Activated naive CD4-positive, alpha-beta T cell treated with anti-CD3 and anti-CD28 coated beads, Interleukin-2, amount 50 U/mL, for 24 hours (primary cell): ENCODE measurements around the gene PDK3.

Source experiments
- H3K27ac Mint-ChIP-seq: one replicate; pipeline ENCODE4 v1.8.0; 2021; ENCODE audit warnings: mild to moderate bottlenecking, mixed read lengths
- H3K27me3 Mint-ChIP-seq: one replicate; pipeline ENCODE4 v1.8.0; 2021; ENCODE audit warnings: mixed read lengths
- H3K36me3 Mint-ChIP-seq: one replicate; pipeline ENCODE4 v1.8.0; 2021; ENCODE audit warnings: mixed read lengths
- H3K4me1 Mint-ChIP-seq: one replicate; pipeline ENCODE4 v1.8.0; 2021; ENCODE audit warnings: mixed read lengths
- H3K4me3 Mint-ChIP-seq: one replicate; pipeline ENCODE4 v1.8.0; 2021; ENCODE audit warnings: mild to moderate bottlenecking, mixed read lengths
- H3K9me3 Mint-ChIP-seq: one replicate; pipeline ENCODE4 v1.8.0; 2021; ENCODE audit warnings: mixed read lengths

PDK3 gene

DNA sequence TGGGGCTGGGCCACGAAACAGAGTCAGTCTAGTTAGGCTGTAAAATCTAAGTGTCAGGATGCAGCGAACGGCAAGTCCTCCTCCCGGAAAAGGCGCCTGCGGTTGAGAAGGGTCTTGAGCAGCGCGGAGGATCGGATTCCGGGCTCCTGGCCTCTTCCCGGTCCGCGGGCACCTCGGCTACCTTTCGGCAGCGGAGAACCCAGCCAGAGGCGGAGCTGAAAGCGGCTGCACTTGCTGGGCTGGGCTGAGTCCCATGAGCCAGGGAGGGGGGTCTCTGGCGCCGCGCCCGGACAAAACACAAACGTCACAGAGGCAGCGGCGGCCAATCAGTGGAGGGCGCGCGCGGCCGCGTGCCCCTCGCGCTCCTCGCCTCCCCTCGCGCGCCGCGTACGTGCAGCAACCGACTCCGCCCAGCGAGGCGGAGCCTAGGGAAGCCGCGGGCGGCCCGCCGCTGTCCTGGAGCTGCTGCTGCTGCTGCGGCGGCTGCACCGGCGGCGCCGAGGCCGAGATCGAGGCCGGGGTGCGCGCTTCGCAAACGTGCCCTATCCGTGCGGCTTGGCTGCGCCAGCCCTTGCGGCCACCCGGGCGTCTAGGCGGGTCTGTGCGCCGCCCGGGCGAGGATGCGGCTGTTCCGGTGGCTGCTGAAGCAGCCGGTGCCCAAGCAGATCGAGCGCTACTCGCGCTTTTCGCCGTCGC is at the start of gene PDK3:
PDK3 (plus strand) TSS at position 451 of the 696 bp plus-strand sequence; CDS start at position 621, 170 bp downstream.
- H3K4me1 Mint-ChIP-seq = peaks cover 40% of the 10 kb centered on the region

DNA sequence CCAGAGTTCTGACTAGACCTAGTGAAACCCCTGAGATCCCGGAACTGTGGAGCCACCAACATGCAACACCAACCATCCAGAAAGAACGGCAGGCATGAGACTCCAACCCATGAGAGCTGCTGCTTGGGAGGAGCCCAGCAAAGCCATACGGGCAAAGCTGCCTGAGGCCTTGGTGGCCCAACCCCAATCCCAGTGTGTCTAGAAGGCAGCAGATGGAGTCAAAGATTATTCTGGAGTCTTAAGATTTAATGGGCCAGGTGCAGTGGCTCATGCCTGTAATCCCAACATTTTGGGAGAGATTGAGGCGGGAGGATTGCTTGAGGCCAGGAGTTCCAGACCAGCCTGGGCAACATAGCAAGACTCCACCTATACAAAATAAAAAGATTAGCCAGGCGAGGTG is 49.2 kb upstream of the PDK3 start:
- no peaks in the 10 kb centered on the region for H3K36me3 Mint-ChIP-seq
- no peaks in the 10 kb centered on the region for H3K27me3 Mint-ChIP-seq
- H3K4me3 Mint-ChIP-seq = no peak overlapping the region
- no peak overlapping the region for H3K27ac Mint-ChIP-seq
- no peaks in the 10 kb centered on the region for H3K9me3 Mint-ChIP-seq
- H3K4me1 Mint-ChIP-seq = no peaks in the 10 kb centered on the region

More for the DNA sequence above, at the start of gene PDK3:
- Mint-ChIP-seq H3K27me3 (no peaks in the 10 kb centered on the region), H3K4me3 (peak within 1 kb of the TSS; percentile 84), H3K27ac (peak within 1 kb of the TSS; percentile 95), H3K9me3 (no peaks in the 10 kb centered on the region), H3K36me3 (no peaks in the 10 kb centered on the region)

DNA sequence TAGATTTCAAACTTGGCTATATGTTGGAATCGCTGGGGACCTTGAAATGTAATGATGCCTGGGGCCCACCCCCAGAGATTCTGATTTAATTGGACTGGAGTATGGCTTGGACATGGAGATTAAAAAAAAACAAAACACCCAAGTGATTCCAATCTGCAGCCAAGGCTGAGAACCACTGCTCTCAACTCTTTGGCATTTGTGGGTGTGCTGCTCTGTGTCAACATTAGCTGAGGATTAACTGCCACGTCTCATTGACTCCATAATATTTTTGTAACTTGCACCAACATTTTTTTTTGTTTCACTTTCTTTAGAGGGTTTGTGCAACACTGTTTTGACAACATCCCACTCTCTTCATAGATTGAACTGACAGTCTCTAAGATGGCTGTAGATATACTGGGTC is 41.1 kb upstream of the PDK3 start:
- H3K36me3 Mint-ChIP-seq = no peaks in the 10 kb centered on the region
- peaks cover 7% of the 10 kb centered on the region for H3K4me1 Mint-ChIP-seq
- H3K4me3 Mint-ChIP-seq = no peak overlapping the region
- H3K27ac Mint-ChIP-seq = no peak overlapping the region
- no peaks in the 10 kb centered on the region for H3K27me3 Mint-ChIP-seq
- H3K9me3 Mint-ChIP-seq = no peaks in the 10 kb centered on the region

DNA sequence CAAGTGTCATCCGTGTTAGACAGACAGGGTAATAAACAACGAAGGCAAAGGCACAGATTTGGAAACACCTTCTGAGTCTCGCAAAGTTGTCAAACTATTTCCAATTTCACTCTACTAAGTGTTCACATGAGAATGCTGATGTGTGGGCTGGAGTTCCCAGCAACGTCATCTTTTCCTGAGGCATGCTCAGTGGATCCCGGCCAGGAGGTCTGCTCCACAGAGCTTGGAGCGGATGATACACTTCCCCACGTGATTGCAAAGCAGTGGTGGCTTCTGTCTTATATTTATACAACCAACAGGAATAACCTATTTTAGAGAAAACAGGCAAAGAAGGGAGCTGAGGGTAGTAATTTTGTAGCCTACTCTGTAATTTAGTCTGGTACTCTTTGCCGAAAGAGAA is 40.1 kb upstream of the PDK3 start:
- H3K4me3 Mint-ChIP-seq = no peak overlapping the region
- H3K27me3 Mint-ChIP-seq = no peaks in the 10 kb centered on the region
- no peak overlapping the region for H3K27ac Mint-ChIP-seq
- no peaks in the 10 kb centered on the region for H3K36me3 Mint-ChIP-seq
- H3K4me1 Mint-ChIP-seq = peaks cover 7% of the 10 kb centered on the region
- no peaks in the 10 kb centered on the region for H3K9me3 Mint-ChIP-seq

DNA sequence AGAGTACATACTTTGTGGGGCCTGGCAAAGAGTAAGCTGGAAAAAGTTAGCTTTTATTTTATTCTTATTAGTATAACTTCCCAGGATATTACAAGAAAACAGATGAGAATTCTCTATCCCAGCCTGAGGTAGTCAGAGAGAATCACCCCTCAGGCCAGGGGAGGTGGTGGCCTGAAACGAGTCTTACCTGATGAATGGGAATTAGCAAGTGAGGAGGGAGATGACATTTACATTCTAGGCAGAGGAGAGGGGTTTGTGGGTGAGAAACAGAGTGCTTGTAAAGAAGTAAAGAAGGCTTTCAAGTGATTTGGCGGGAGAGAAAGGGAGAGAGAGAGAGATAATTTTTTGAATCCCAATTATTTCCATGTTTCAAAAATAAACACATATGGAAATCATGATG is 39.3 kb upstream of the PDK3 start:
- Mint-ChIP-seq H3K27me3 (no peaks in the 10 kb centered on the region), H3K9me3 (no peaks in the 10 kb centered on the region), H3K4me3 (no peak overlapping the region), H3K27ac (no peak overlapping the region), H3K36me3 (no peaks in the 10 kb centered on the region), H3K4me1 (peaks cover 7% of the 10 kb centered on the region)

DNA sequence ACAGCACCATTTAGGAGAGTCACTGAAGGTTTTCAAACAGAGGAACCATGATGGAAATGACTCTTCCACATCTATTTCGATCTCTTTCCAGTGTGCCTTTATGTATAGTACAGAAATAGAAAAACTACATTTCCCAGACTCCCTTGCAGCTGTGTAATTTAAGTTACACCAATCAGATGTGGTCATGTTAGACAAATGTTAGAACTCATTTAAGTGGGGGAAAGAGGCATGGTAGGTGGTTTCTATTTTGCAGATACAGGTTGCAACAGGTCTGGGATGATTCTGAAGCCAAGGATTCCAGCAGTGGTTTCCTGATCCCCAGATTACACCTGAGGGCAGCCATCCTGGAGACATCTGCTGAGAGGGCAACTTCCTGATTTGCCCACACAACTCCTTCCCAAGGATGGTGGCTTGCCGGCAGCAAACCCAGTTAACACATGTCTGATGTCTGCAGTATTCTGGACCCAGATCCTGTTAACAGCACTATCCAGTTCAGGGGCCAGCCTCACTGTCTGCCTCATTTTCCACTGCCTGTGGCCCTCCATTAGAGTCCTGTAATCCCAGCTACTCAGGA is 38.7 kb upstream of the PDK3 start:
- Mint-ChIP-seq H3K36me3 (no peaks in the 10 kb centered on the region), H3K9me3 (no peaks in the 10 kb centered on the region), H3K27me3 (no peaks in the 10 kb centered on the region), H3K27ac (no peak overlapping the region), H3K4me1 (peaks cover 7% of the 10 kb centered on the region), H3K4me3 (no peak overlapping the region)

DNA sequence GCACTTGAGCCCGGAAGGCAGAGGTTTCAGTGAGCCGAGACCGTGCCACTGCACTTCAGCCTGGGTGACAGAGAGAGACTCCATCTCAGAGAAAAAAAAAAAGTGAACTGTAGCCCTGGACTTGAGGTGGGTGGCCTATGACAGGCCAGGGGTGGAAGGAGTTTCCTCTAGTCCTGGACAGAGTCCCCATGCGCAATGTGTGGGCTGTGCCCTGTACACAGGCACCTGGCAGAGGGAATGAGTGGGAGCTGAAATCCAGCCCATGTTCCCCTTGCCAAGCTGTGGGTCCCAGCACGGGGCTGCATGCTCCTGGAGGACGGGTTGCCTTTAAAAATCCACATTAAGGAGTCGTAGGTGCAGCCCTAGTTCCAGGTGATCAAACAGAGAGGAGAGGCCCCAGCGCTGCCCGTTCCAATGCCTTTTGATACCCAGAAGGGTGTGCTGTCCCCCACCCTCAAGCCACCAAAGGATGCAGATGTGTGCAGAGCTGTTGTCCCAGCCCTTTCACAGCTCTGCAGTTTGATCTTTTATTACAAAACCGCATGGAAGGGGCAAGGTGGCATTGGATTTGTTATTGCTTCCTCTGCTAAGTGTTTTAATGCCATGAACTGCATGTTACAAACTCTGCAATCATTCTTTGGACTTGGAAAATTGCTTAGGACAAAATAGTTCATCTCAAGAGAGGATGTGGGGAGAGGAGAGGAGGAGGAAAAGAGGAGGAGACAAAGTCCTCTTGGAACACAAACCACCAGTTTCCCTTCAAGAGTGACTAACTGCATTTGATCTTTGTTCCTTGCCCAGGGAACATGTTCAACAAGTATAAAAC is 38.0 kb upstream of the PDK3 start:
- peaks cover 7% of the 10 kb centered on the region for H3K4me1 Mint-ChIP-seq
- no peak overlapping the region for H3K4me3 Mint-ChIP-seq
- H3K27me3 Mint-ChIP-seq = no peaks in the 10 kb centered on the region
- H3K9me3 Mint-ChIP-seq = no peaks in the 10 kb centered on the region
- H3K36me3 Mint-ChIP-seq = no peaks in the 10 kb centered on the region
- H3K27ac Mint-ChIP-seq = no peak overlapping the region

DNA sequence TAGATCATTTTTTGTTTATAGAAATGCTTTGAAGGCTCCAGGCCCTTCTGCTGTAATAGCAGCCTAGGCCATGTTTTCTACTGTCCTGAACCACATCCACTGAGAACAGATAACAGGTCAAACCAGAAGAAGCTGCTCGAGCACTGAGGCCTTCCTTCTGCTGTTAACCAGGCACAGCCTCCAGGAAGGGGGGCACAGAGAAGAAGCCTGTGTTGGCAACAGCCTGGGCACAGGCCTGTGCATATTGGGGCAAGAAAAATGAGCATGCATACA is 37.4 kb upstream of the PDK3 start:
- no peaks in the 10 kb centered on the region for H3K9me3 Mint-ChIP-seq
- no peaks in the 10 kb centered on the region for H3K36me3 Mint-ChIP-seq
- H3K4me1 Mint-ChIP-seq = peaks cover 7% of the 10 kb centered on the region
- no peaks in the 10 kb centered on the region for H3K27me3 Mint-ChIP-seq
- no peak overlapping the region for H3K27ac Mint-ChIP-seq
- H3K4me3 Mint-ChIP-seq = no peak overlapping the region

DNA sequence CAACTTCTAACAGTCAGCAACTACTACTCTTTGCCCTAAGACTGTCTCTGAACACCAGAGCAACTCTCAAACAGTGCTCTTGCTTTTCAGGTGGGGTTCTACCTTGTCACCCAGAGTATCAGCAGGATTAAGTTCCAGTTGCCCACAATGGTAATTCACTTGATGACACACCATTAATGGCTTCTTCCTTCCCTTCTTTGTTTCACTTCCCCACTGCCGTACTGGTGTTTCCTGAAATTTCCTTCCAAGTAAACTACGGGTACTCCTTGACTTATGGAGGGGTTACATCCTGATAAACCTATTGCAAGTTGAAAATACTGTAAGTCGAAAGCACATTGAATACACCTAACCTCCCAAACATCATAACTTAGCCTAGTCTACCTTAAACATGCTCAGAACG is 36.6 kb upstream of the PDK3 start:
- Mint-ChIP-seq H3K4me3 (no peak overlapping the region), H3K4me1 (peaks cover 8% of the 10 kb centered on the region), H3K36me3 (no peaks in the 10 kb centered on the region), H3K9me3 (no peaks in the 10 kb centered on the region), H3K27me3 (no peaks in the 10 kb centered on the region), H3K27ac (no peak overlapping the region)

DNA sequence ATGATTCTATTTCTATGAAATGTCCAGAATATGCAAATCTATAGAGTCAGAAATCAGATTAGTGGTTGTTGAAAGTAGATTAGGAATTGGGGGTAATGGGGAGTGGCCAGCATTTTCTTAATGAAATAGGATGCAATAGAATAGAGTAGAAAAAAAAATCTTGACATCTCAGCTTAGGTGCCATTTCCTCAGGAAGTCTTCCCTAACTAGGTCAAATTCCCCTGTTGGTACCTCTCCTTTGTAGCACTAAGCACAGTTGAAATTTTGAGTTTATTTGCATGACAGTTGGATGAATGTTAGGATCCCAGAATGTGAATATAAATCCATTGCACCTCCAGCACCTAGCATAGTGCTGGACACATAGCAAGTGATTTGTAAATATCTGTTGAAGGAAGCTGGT is 30.0 kb upstream of the PDK3 start:
- Mint-ChIP-seq H3K27me3 (no peaks in the 10 kb centered on the region), H3K4me1 (peaks cover 14% of the 10 kb centered on the region), H3K36me3 (no peaks in the 10 kb centered on the region), H3K4me3 (no peak overlapping the region), H3K27ac (peak overlapping the region; percentile 35), H3K9me3 (no peaks in the 10 kb centered on the region)

DNA sequence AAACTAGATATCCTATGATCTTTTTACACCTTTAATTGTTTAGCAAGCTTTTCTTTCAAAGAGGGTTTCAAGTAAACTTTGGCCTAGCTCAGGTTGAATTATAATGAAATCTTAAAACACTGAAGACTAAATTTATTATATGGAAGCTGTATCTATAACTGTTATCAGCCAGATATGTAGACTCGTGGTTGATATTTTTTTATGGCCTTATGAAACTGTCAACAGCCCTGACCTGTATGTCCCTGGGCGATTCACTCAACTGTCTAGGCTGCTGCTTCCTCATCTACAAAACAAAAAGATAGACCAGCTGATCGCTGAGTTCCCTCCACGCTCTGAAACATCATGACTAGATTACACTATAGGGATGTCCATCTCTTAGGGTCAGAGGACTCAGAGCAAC is 21.2 kb upstream of the PDK3 start:
- Mint-ChIP-seq H3K4me3 (no peak overlapping the region), H3K27me3 (no peaks in the 10 kb centered on the region), H3K36me3 (no peaks in the 10 kb centered on the region), H3K4me1 (no peaks in the 10 kb centered on the region), H3K27ac (no peak overlapping the region), H3K9me3 (no peaks in the 10 kb centered on the region)

DNA sequence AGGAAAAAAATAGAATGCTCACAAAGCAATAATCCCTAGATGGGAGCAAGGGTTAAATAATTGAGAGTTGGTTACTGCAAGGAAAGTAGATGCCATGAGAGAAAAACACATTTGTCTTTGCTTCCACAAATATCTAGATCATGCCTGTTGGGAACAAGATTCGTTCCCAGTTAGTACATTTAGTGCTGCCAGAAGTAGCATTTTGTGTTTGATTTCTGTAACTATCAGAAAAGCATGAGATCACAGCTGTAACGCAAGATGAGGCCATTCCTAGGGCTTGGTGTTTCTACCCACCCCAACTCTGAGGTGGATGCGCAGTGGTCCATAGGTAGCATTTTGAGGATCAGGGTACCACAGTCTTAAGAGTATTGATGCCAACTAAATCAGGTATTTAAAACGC is 20.4 kb upstream of the PDK3 start:
- Mint-ChIP-seq H3K9me3 (no peaks in the 10 kb centered on the region), H3K27ac (no peak overlapping the region), H3K36me3 (no peaks in the 10 kb centered on the region), H3K4me3 (no peak overlapping the region), H3K27me3 (no peaks in the 10 kb centered on the region), H3K4me1 (no peaks in the 10 kb centered on the region)

DNA sequence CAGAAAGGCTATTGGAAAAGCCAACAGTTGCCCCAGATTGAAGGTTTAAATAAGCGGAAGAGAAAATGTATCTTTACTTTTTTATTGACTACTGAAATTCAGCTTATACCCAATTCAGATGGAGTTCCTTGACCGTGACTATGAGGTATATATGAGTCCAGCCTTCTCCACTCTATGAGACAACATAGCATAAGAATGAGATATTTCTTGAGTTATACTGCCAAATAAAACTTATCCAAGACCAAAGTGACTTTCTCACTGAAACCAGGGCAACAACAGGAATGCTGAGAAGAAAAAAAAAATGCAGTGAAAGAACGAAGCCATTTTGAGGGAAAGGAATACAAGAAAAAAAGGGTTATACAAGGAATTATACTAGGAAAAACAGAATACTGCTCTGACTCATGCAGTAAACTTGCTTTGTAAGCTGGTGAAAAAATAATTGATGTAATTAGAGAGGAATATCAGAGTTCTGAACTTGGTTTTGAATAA is 16.3 kb upstream of the PDK3 start:
- no peaks in the 10 kb centered on the region for H3K27me3 Mint-ChIP-seq
- no peak overlapping the region for H3K27ac Mint-ChIP-seq
- no peaks in the 10 kb centered on the region for H3K9me3 Mint-ChIP-seq
- H3K4me3 Mint-ChIP-seq = no peak overlapping the region
- no peaks in the 10 kb centered on the region for H3K36me3 Mint-ChIP-seq
- no peaks in the 10 kb centered on the region for H3K4me1 Mint-ChIP-seq

DNA sequence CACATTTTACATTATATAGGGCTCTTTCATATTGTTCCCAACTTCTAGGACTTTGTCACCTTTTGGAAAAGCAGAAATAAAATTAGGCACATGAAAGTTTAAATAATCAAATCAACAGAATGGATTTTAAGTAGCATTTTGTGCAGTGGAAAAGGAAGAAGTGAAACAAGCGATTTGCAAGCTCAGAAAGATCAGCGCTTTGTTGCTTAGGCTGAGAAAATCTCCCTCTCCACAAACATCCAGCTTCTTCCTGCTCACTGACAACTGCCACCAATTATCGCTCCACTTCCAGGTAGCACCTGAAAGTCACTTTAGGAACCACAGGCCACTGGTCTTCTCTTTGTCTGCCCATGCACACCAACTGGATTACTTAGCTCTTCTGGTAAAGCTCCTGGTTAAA is 2.0 kb upstream of the PDK3 start:
- no peaks in the 10 kb centered on the region for H3K27me3 Mint-ChIP-seq
- H3K36me3 Mint-ChIP-seq = no peaks in the 10 kb centered on the region
- no peak overlapping the region for H3K4me3 Mint-ChIP-seq
- H3K27ac Mint-ChIP-seq = peak overlapping the region; percentile 12
- H3K4me1 Mint-ChIP-seq = peaks cover 26% of the 10 kb centered on the region
- no peaks in the 10 kb centered on the region for H3K9me3 Mint-ChIP-seq

DNA sequence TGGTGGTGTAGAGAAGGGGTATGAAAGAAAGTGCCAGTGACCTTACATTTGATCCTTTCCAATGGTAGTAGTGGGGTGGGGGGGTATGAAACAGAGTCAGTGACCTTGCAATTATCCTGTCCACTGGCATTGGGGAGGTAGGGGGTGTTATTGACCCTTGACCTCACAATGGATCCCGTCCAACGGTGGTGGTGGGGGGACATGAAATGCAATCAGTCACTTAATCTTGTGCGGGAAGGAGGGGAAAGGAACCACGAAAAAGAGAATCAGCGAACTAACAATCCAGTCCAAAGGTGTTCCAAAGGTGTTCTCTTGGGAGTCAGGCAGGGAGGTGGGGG is 619 bp upstream of the PDK3 start:
- Mint-ChIP-seq H3K9me3 (no peaks in the 10 kb centered on the region), H3K4me3 (peak overlapping the region; percentile 84), H3K27me3 (no peaks in the 10 kb centered on the region), H3K4me1 (peaks cover 39% of the 10 kb centered on the region), H3K27ac (peak overlapping the region; percentile 91), H3K36me3 (no peaks in the 10 kb centered on the region)

DNA sequence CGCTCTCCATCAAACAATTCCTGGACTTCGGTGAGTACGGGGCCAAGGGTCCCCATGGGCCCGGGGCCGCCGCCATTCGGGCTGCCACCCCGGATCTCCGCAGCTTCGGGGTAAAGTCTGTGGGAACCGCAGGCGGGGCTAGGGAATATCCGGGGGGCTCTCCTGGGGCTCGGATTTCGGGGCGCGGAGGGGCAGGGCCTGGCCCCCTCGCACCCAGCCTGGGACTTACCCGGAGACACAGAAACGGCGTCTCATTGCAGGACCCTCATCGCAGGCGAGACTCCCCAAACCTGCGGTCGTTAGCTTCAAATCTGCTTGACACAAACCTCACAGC is 413 bp downstream of the PDK3 start:
- no peak overlapping the region for H3K27ac Mint-ChIP-seq
- H3K4me3 Mint-ChIP-seq = peak overlapping the region; percentile 73
- no peaks in the 10 kb centered on the region for H3K36me3 Mint-ChIP-seq
- no peaks in the 10 kb centered on the region for H3K9me3 Mint-ChIP-seq
- H3K4me1 Mint-ChIP-seq = peaks cover 45% of the 10 kb centered on the region
- H3K27me3 Mint-ChIP-seq = no peaks in the 10 kb centered on the region
